NCI-H1694 (cell line): ENCODE data around the gene ACAP2.
A peak's percentile ranks its signal among the peaks of the same experiment; 100 is the strongest.

ENCODE experiments used
- DNase-seq: peaks from one replicate; lab custom pipeline; 2025; lab: John Stamatoyannopoulos, UW

Gene ACAP2

DNA sequence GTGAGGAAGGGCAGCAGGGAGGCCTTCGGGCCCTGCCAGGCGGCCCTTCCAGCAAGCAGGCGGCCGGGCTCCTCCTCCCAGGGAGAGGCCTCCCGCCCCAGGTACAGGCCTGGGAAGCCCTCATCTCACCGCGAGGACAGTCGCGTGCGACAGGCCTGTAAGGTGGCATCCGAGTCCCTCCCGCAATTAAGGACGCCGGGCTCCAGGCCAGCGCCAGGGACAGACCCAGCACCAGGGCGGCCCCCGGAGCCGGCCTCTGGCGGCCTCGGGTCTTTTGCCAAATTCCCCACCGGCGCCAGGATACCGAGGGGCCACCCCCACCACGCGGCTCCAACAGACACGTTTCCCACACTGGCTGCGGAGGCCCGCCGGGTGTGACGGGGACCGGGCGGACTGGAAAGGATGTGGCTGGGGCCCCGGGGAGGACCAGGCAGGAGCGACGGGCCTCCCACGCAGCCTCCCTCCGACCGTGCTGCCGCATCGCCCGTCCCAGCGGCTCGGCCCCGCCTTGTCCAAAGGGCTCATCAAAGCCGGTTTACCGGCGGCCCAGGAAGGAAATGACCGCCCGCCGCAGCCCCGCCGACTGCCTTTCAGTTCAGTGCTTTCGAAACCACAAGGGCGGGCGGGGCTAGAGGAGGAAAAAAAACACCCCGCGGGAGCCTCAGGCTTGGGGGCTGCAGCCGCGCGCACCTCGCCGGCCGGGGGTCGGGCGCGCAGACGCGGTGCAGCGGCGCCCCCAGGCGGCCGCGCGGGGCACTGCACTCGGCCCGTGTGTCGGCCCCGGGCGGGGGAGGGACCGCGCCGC is 183.1 kb downstream of the ACAP2 start:
- DNase-seq: peak; percentile 81

DNA sequence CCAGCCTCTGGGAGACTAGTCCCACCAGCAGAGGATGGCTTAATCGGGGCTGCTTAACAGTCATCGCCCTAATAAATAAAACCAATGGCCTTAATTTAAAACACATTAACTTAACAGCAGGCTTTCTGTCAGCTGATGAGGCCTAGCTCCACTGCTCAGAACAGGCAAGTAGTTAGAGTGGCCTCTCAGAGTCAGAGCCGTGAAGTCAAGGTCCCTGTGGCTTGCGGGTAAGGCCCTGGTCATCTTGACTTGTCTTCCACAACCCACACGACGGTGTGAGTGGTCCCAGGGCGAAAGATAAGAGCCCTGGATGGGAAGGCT is 183.7 kb downstream of the ACAP2 start:
- no peak for DNase-seq

DNA sequence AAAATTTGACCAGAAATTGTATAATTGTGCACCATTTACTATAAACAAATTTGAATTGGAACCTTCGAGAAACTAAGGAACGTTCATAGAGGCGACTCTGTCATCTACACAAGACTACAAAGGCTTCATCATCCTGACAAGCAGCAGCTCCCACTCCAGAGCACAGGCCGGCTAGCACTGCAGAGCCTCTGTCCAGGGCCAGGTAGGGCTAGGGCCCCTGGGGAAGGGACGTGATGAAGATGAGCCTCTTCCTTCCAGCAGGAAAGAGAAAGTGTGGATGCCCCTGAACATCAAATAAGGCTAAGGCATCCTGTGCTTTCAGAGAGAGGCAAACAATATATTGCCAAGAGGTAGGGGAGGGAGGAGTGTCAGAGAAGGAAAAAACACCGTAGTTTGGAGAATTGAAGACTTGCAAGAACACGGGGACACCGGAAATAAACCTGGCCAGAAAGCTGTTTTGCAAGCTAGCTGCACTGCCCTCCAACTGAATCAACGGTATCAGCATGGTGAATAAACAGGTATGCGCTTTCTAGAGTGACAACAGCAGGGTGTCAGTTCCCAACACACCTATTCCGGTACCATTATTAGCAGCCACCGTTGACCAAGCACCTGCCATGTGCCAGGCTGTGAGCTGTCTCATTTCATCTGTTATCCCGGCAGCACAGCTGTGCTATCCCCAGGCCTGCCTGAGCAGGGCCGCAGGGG is 184.2 kb downstream of the ACAP2 start:
- DNase-seq: peak; percentile 34

DNA sequence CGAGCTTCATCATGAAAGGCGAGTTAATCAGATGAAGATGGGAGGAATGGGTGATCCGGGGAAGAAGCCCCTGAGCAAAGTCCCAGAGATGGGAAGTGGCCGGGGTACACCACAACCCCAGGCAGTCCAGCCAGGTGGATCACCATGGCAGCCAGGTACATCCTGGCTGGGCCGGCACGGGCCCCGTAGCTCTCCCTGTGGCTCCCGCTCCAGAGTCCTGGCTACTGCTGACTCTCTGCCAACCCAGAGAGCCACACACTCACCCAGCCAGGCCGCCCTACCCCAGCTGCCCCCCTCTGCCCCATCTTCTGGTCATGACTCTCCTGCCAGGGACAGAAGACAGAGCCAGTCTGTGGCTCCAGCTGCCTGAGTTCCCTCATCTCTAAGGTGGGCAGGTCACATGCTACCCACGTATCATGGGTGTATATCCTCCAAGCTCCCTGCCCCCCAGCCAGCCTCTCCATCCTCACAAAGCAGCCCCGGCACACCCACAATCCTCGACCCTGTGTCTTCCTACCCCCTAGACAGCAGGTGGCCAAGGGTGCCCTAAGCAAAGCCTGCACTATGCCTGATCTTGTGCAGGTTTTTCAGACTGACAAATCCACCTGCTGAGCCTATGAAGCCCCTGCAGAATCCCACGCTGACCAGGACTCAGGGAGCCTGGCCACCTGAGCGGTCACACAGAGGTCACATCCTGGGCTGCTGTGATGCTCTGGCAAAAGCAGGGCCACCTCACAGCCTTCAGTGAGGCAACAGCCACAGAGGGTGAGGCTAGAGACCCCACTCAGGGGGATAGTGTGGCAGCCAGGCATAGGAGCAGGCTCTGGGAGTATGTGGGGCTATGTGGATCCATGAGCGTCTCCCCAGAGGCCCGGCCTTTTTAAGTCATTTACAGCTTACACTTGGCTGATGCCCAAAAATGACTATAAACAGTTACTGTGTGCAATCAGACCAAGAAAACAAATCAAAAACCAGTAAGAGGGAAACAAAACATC is 185.1 kb downstream of the ACAP2 start:
- peak; percentile 32 for DNase-seq

DNA sequence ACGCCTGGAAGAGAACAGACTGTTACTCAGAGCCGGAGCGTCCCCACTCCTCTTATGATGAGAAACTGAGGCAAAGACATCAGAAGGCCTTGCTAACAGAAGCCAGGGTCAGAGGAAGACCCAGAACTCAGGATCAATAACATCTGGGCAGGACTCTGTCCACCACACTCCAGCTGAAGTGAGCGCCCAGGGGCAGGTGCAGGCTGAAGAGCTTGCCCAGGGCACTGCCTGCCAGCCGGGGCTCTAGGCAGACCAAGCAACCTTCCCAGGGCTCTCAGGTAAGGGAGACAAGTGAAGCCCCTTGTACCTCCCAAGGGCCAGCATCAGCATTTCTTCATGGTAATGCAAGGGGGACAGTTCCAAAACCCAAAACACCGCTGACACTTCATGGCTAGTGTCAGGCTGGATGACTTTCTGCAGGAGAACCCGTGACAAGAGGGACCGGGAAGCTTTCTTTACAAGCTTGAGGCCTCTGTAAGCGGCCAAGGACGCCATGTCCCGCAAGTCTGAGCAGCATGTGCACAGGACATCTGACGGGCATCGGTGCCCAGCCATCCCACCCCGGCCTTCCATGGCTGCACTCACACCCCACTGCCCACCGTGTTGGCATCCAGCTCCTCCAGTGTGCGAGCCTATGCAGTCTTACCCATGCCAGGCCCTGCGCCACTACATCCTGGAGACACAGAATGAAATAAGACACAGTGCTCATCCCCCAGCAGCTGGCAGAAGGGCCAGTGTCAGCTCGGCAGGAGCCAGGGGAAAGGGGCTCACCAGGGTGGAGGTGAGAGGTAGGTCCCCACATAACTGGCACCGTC is 186.0 kb downstream of the ACAP2 start:
- DNase-seq: no peak

DNA sequence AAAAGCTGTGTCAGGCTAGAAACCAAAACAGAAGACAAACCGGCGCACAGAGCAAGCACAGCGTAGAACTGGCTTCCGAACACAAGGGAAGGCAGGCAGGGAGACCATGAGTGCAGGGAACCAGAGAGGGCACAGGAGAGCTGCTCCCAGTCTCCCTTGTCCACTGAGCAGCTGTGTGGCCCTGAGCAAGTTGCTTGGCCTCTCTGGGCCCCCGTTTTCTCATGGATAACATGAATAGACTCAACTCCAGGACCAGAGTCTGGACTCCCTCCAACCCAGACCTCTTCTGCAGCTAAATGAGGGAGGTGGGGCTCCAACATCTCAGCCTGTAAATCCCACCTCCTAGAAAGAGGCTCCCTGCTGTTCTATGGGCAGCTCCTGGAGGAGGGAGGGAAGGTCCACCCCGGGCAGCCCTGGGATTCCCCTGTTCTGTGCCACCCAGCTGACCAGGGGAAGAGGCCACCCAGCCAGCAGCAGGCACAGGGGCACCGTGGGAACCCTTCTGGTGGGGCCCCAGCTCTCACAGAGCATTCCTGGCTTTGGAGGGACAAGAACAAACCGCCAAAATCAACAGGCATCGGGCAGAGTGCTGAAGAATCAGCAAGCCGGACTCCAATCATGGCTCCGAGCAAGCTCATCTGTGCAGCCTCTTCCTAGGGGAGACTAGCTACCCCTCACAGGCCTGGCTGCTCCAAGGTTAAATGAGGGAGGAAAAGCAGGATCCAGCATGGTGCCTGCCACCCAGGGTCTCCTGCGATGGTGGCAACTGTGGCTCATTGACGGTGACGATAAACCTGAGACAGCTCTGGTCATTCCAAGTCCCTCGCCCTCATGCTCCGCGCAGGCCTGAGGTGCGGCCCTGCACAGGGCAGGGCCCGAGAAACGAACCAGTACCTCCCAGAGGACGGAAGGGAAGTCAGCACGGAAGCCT is 187.0 kb downstream of the ACAP2 start:
- no peak for DNase-seq

DNA sequence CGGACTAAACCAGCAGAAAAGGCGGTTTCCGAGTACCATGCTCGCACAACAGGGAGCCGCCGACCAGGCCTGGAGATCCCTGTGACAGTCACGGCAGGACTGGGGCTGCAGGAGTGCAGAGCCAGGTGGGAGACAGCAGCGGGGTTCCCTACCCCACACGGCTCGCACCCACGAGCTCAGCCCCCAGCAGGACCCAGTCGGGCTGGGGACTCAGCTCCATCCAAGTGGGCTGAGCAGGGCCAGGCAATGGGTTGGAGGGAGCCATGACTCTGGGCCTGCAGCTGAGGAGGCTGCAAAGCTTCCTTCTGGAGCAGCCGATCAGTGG is 187.7 kb downstream of the ACAP2 start:
- DNase-seq: no peak

DNA sequence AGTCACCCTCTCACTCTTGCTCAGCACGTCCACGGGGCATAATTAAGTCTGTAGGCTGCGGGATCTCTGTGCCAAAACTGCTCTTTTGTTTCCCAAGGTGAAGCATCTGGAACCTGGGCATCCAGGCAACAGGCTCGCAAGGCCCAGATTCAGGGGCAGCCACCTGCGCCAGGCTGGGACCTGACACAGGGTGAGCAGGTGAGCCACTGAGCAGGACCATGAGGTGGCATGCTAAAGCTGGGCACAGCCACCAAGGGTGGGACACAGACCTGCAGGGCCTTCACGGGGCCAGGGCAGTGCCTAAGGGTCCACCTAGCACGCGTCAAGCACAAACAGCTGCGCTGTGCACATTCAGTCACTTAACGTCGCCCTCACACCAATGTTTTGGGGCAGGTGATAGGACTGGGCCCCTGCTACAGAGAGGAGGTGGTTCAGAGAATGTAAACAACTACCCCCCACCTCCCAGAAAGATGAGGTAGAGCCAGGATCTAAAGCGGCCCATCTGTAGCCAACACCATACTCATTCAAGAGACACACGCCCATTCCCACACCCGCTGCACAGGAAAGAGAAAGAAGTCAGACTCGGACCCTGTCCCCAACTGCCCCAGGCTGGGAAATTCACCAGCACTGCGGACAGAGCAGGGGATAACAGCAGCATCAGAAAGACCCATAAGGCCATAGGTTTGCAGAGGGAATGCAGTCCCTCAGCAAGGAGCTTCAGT is 188.2 kb downstream of the ACAP2 start:
- DNase-seq: peak; percentile 16

DNA sequence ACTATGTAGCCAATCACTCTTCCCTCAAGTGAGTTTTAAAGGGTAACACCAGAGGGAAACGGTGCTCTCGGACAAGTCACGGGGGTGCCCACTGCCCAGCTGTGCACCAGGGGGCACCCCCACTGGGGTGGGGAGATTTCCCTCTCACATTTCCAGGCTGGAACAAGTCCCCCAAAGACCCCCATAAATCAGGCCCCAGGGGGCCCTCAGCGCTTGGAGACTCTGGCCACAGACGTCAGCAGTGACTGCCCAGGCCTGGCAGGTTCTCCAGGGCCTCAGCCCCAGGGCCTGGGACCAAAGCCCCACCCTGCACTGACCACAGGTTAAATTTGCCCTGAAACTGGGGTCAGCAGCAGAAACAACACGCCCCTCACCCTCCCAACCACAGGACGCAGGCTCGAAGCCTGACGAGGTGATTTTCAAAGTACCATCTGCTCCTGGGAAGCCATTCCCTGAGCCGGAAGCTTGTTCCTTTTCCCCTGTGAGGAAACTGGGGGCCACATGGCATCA is 188.8 kb downstream of the ACAP2 start:
- peak; percentile 84 for DNase-seq

DNA sequence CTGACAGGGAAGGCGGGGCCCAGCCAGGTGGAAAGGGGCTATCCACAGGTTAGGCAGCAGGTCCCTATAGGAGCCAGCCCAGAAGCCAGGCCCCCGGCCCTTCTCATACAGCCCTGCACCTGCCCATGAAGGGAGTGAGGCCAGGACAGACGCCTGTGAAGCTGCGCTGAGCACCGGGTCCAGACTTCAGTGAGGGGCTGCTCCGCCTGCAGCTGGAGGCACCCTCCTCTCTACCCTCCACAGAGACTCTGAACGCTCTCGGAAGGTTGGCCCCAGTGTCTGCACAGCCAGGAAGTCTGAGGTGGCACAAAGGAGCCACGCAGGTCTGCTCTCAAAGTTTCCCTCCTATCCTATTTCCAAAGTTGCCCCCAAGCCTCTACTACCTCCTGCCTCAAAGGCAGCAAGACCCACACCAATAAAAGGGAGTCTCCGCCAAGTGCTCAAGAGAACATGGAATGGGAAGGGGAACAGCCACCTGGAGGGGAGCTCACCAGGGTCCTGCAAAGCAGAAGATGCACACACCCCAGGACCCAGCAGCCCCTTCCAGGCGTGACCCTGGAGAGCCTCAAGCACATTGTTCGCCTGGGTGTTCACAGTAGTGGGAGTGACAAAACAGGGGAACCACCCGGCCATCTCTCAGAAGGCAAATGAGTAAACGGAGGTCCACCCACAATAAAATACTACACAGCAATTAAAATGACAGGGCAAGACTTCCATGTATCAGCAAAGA is 191.3 kb downstream of the ACAP2 start:
- DNase-seq: no peak

DNA sequence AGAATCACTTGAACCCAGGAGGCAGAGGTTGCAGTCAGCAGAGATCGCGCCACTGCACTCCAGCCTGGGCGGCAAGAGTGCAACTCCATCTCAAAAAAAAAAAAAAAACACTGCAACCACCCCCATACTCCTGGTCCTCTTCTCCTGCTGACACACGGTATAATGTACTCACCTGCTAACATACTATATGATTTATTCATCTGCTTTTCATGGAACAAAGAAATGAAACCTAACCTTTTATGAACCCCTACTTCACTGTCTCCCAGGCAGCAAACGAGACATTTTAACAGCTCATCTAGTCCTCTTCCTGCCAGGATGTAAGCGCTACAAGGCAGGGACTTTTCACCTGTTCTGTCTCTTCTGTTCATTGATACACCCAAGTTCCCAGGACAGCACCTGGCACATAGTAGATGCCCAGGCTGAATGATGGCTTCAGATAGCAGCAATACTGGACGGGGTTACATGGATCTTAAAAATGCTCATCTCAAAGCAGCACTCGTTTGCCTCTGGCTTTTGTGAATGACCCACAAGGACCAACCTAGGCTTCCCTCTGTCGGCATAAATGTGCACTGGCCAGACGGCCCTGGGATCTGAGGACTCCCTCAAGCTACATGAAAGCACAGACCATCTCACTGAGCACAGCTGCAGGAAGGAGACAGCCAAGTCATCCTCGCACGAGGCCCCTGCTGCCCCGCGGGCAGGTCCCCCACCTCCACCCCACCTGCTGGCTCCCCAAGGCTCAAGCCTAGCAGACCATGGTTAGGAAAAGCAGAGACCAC is 192.2 kb downstream of the ACAP2 start:
- DNase-seq: no peak

DNA sequence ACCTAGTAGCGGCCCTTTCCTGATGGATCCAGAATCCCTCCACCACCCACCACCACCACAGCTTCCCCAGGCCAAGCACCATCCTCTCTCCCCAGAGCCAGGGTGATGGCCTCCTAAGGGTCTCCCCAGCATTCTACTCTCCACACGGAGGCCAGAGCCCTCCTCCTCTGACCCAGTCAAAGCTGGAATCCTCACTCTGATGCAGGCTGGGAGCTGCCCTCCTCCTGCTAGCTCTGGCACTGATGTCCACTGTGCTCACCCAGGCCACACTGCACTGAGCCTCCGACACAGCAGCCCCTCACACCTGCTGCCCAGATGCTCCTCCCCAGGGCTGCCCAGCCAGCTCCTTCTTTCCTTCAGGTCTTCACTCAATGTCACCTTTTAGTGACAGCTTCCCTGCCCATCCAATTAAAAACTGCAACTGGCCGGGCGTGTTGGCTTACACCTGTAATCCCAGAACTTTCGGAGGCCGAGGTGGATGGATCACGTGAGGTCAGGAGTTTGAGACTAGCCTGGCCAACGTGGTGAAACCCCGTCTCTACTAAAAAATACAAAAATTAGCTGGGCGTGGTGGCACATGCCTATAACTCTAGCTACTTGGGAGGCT is 192.9 kb downstream of the ACAP2 start:
- DNase-seq: no peak

DNA sequence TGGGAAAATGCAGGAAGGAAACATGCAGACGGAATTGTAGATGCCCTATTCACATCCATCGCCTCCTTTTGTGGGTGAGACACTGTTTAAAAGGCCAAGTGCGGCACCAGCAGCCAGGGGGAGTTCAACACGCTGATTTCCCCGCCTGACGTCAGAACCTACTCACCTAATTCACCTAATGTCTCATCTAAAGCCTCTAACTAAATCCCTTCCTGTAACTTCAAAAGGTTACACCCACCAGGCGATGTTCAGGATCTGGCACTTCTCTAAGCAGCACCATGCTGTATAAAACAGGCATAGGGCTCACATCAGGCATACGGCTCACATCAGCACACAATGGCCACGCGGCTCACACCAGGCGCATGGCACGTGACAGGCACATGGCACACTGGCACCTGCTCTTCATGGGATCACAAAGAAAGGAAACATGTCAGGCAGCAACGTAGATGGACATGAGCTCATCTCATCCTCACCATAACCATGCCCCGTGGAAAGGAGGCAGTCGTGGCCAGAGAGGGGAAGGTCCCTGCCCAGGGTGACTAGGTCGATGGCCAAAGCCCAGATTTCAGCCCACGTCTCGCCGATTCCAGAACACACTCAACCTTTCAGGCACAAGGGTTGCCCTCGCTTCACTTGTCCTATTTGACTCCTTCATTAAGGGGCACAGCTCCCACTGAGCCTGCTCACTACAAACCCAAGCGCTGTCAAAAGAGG is 193.6 kb downstream of the ACAP2 start:
- no peak for DNase-seq

DNA sequence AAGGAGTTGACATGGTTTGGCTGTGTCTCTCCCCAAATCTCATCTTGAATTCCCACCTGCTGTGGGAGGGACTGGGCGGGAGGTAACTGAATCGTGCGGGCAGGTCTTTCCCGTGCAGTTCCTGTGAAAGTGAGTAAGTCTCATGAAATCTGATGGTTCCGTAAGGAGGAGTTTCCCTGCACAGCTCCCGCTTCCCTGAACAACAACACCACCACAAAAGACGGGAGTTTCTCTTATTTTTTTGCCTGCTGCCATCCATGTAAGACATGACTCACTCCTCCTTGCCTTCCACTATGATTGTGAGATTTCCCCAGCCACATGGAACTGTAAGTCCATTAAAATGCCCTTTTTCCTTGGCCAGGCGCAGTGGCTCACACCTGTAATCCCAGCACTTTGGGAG is 194.5 kb downstream of the ACAP2 start:
- no peak for DNase-seq

DNA sequence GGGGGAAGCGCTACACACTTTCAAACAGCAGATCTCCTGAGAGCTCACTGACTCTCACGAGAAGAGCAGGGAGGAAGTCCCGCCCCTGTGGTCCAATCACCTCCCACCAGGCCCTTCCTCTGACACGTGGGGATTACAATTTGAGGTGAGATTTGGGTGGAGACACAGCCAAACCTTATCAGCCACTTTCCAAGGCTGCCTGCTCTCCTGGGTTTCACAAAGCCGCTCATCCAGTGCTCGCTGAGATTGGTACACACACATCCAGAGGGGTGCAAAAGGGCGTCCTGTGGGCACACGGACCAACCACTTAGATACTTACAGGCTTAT is 195.0 kb downstream of the ACAP2 start:
- no peak for DNase-seq

DNA sequence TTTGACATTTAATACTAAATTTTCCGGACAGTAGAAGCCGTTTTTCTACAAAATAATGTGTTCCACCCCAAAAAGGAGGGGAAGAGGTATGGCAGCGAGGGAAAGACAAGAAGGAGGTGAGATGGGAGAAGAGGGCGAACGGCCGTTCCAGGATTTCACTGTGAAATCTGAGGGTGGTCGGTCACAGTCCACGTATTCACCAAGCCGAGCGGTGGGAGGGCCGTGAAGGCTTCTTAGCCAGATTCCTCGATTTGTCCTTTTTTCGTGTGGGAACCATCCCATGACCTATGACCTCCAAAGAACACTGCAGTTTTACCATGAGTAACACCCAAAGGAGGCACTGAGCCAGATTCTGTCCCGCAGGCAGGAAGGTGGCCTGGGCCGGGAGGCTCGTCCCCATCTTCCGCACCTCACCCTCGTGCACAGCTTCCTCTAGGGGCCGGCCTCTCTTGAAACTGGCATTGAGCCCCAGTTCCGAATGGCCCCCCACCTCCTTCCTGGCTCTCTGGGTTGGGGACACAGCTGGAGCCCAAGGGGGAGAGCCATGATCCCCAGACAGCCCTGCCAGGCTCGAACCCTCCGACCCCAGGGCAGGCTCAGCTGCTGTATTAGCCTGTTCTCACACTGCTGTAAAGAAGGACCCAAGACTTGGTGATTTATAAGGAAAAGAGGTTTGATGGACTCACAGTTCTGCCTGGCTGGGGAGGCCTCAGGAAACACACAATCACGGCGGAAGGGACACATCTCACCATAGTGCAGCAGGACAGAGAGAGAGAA is 195.5 kb downstream of the ACAP2 start:
- DNase-seq: no peak

DNA sequence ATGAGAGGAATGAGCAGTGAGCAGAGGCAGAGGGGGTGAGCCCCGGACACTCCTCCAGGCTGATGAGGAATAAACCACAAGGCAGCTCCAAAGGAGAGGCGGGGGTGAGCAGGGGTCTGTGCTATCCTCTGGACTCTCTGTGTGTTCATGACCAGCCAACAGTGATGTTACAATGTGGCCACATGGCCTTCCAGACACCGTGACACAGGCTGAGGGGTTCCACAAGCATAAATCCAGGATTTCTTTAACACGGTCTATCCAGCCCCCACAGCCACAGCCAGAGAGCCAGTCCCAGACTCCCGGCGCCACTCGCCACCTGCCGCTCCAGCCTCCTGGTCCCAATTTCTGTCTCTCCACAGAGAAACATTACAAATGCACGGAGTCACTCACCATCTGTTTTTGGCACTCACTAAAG is 196.2 kb downstream of the ACAP2 start:
- peak; percentile 95 for DNase-seq
